Thoracic aorta (tissue), 2 donors: ENCODE data around the gene C1orf210. TPM values are rescaled to one million over a fixed set of nuclear protein-coding genes. Genes with fewer than 3 reads are reported as not detected.

ENCODE experiments used
- ATAC-seq: fragments of 150-250 bp; one replicate; pipeline ENCODE4 v1.8.0; 2017; ENCODE audit warnings: low read depth; ENCODE audit not compliant: insufficient number of reproducible peaks, low FRiP score
- DNase-seq: peaks from one replicate; pipeline ENCODE4 v3.0.0-alpha.2; 2020; ENCODE audit warnings: low spot score
- H3K27ac ChIP-seq, 2 donors: fragments of 200-600 bp; sonication (generic); 1 replicate in 1 of 2; 2 replicates in 1 of 2; pipeline ENCODE4 v1.5.1; 2016; ENCODE audit warnings: mild to moderate bottlenecking in 2 of 2, moderate library complexity in 2 of 2
- H3K27me3 ChIP-seq: fragments of 200-600 bp; sonication (generic); replicated peaks from 2 replicates; pipeline ENCODE4 v1.6.0; 2016; ENCODE audit warnings: mild to moderate bottlenecking; ENCODE audit not compliant: insufficient read depth
- H3K36me3 ChIP-seq: fragments of 200-600 bp; sonication (generic); one replicate; pipeline ENCODE4 v1.5.1; 2016
- H3K4me1 ChIP-seq, 2 donors: fragments of 200-600 bp; sonication (generic); 1 replicate in 1 of 2; 2 replicates in 1 of 2; pipeline versions ENCODE4 v1.5.1 to v1.6.0; 2016; ENCODE audit warnings: low read depth in 2 of 2, mild to moderate bottlenecking in 1 of 2; ENCODE audit not compliant: control insufficient read depth in 1 of 2
- H3K4me3 ChIP-seq: fragments of 200-600 bp; sonication (generic); 2 replicates; pipeline ENCODE4 v1.5.1; 2016; ENCODE audit warnings: mild to moderate bottlenecking
- H3K9me3 ChIP-seq: fragments of 200-600 bp; sonication (generic); 2 replicates; pipeline ENCODE4 v1.5.1; 2016
- CTCF ChIP-seq: fragments of 200-600 bp; sonication (generic); IDR thresholded peaks from one replicate; pipeline ENCODE4 v1.5.1; 2019; ENCODE audit warnings: antibody characterized with exemption
- total RNA-seq, 2 donors: library from RNA; depleted of rRNA; stranded (reverse); fragments of >200 nt; gene quantifications; one replicate each; pipeline versions ENCODE4 v1.1.0 to v1.2.3, GENCODE V29; 2016

Gene C1orf210
- total RNA-seq, 2 donors from 2014 or later: not detected

- Histone ChIP-seq H3K4me1 (peaks cover 11% of the 10 kb centered on the region in 2 donors), H3K9me3 (no peaks in the 10 kb centered on the region), H3K27ac (no peak overlapping the region), H3K27me3 (no peaks in the 10 kb centered on the region), H3K4me3 (no peak overlapping the region), H3K36me3 (no peaks in the 10 kb centered on the region)
- no peak for DNase-seq
- ATAC-seq: no peak
- TF ChIP-seq CTCF: no peak
These were observed 50.3 kb downstream of the C1orf210 start for GRCh38 chr1:43235040-43235439.

DNA sequence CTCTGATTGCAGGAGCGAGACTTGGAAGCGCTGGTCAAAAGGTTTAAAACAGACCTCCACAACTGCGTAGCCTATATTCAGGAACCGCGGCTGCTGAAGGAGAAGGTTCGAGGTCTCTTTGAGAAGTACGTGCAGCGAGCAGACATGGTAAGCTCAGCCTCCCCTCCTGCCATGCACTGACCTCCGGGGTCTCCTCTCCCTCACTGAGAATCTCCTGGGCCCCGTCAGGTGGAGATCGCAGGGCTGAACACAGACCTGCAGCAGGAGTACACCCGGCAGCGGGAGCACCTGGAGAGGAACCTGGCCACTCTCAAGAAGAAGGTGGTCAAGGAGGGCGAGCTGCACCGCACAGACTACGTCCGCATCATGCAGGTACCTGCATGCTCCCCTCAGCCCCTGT lies 51.1 kb downstream of the C1orf210 start:
- Histone ChIP-seq H3K9me3 (no peaks in the 10 kb centered on the region), H3K36me3 (no peaks in the 10 kb centered on the region), H3K27ac (no peak overlapping the region), H3K27me3 (no peaks in the 10 kb centered on the region), H3K4me1 (peaks cover 11% of the 10 kb centered on the region in 2 donors), H3K4me3 (no peak overlapping the region)
- no peak for TF ChIP-seq CTCF
- DNase-seq (no peak), ATAC-seq (no peak)

- TF ChIP-seq CTCF: no peak
- no peak for DNase-seq
- H3K4me1 ChIP-seq: peaks cover 11% of the 10 kb centered on the region in 2 donors
- no peaks in the 10 kb centered on the region for H3K36me3 ChIP-seq
- no peak for ATAC-seq
- no peak overlapping the region for H3K4me3 ChIP-seq
- no peak overlapping the region for H3K27ac ChIP-seq
- H3K9me3 ChIP-seq: no peaks in the 10 kb centered on the region
- no peaks in the 10 kb centered on the region for H3K27me3 ChIP-seq
These were observed 51.8 kb downstream of the C1orf210 start for GRCh38 chr1:43233631-43234030.

DNA sequence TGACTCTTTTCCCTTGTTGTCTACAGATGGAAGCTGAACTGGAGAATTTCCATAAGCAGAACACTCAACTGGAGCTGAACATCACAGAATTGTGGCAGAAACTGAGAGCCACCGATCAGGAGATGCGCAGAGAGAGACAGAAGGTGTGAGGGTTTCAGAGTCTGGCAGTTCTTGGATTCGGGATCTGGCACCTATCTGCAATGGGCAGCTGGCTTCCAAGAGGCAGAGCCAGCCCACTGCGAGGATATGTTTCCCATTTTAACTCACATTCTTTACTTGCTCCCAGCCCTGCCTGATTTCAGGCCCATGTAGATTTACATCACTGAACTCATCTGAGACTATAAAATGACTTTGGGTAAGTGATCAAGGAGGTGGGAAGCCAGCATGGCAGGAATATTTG lies 52.9 kb downstream of the C1orf210 start:
- H3K27me3 ChIP-seq: no peaks in the 10 kb centered on the region
- TF ChIP-seq CTCF: no peak
- peak overlapping the region; percentile 16 to 68 for H3K27ac ChIP-seq
- no peaks in the 10 kb centered on the region for H3K36me3 ChIP-seq
- DNase-seq: no peak
- peak overlapping the region; percentile 26 for H3K4me3 ChIP-seq
- peaks cover 11% of the 10 kb centered on the region in 2 donors for H3K4me1 ChIP-seq
- ATAC-seq: no peak
- H3K9me3 ChIP-seq: no peaks in the 10 kb centered on the region

DNA sequence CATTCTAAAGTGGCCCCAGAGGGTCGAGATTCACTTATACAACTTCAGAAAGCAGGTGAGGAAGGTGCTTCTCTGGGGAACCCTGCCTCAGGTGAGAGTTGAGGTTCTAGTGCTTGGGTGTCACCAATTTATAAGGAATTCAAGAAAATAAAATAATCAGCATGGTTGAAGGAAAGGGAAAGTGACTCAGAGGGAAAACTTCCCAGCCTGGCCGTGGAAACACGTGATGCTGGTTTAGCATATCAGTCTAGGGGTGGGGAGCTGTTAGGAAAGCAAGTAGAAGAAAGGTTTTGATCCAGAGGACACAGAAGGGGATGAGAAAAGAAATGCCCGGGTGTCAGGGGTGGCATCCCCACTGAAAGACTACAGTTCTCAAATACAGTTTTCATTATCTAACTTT lies 53.3 kb downstream of the C1orf210 start:
- DNase-seq (no peak), ATAC-seq (no peak)
- peaks cover 11% of the 10 kb centered on the region in 2 donors for H3K4me1 ChIP-seq
- H3K27me3 ChIP-seq: no peaks in the 10 kb centered on the region
- peak overlapping the region; percentile 26 for H3K4me3 ChIP-seq
- H3K36me3 ChIP-seq: no peaks in the 10 kb centered on the region
- H3K9me3 ChIP-seq: no peaks in the 10 kb centered on the region
- peak overlapping the region in 1 of 2 donors; percentile 68 for H3K27ac ChIP-seq
- no peak for TF ChIP-seq CTCF

Other genes with a start within 250 kb of the C1orf210 start
- 10 to 100 TPM; 27.1 to 55.9 TPM for gene EBNA1BP2, start 113.3 kb downstream of the C1orf210 start, total RNA-seq
- under 1 TPM; 0.27 to 0.42 TPM for gene CFAP57, start 113.3 kb downstream of the C1orf210 start, total RNA-seq
- gene TMEM125, start 15.6 kb downstream of the C1orf210 start, total RNA-seq: under 1 TPM in 1 of 2 donors, not detected in 1; 0.63 TPM
- gene TIE1, start 15.4 kb upstream of the C1orf210 start, total RNA-seq: 10 to 100 TPM; 23.7 to 25.7 TPM
- gene MPL, start 52.2 kb upstream of the C1orf210 start, total RNA-seq: not detected
- under 1 TPM; 0.35 to 0.41 TPM for gene CDC20, start 73.4 kb upstream of the C1orf210 start, total RNA-seq
- gene ELOVL1, start 82.4 kb upstream of the C1orf210 start, total RNA-seq: 10 to 100 TPM; 36.3 to 40.8 TPM
- gene MED8, start 104.2 kb upstream of the C1orf210 start, total RNA-seq: 10 to 100 TPM; 33.8 to 52.7 TPM
- gene SZT2, start 104.3 kb upstream of the C1orf210 start, total RNA-seq: 10 to 100 TPM; 50.0 to 65.3 TPM
- gene HYI, start 168.3 kb upstream of the C1orf210 start, total RNA-seq: 10 to 100 TPM; 57.7 to 70.0 TPM
- 10 to 100 TPM; 43.9 to 55.1 TPM for gene PTPRF, start 245.3 kb upstream of the C1orf210 start, total RNA-seq